ENCODE data around the gene MAGI1. TPM values are rescaled to one million over a fixed set of nuclear protein-coding genes. Genes with fewer than 3 reads are reported as not detected.

The MAGI1 gene
- total RNA-seq, 2 donors from 2014 or later: 27.9 to 31.5 TPM

DNA sequence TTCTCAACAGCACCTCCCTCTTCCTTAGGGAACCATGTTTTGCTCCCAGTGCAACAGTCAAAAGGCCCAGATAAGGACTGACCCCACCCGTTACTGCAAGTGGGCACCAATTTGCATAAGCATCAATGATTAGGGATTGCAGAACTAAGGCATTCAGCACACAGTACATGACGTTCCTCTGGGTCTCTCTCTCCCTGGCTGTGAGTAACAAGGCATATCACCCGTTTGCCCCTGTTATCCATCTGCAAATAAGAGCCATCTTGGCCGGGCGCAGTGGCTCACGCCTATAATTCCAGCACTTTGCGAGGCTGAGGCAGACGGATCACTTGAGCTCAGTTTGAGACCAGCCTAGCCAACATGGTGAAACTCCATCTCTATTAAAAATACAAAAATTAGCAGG lies 18.8 kb downstream of the MAGI1 start:
- intact Hi-C loops (cut with DNase I): no loop called here
- DNase-seq (ENCODE audit: low spot score): no peak

DNA sequence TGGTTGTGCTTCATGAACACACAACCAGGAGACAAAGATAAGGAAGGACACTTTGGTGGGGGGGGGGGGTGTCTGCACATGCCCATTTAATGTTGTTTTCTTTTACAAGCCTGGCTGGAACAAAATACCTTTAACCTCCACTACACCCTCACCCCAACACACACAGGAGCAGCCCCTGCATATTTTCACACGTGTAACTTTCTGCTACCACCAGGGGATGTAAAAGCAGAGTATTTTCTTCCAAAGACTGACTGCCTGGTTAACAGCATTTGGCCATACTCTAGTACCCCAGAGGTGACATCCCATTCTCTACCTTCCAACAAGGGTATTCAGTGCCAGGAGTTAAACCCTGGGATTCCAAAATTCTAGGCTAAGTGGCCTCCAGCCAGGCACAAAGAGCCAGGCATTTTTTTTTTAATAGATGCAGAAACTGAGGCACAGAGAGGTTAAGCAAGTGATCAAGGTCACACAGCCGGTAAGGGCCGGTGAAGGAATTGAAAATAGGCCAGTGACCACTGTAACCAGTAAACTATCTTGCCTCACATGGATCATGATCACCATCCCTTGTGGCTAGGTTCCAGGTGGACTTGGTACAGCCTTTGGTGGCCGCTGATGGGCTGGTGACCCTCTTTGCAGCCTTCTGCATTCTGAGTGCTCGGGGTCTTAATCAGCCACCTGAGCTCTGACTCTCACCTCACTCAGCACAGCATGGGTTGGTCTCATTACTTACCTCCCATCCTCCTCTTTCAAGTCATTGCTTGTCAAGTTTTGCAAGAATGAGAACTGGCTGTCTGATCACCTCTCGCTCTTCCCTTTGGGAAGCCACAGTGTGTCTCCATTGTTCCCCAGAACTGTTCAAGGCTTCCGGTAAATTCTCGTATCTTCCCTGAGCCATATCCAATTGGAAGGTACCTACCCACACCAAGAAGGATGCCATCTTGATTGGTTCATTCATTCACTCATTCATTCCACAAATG lies 20.4 kb downstream of the MAGI1 start:
- DNase-seq (ENCODE audit: low spot score): no peak
- intact Hi-C loops (cut with DNase I): no loop called here

- no peak for DNase-seq (ENCODE audit: low spot score)
- intact Hi-C loops (cut with DNase I): no loop called here
Observed at GRCh38 chr3:66017591-66017990, 21.1 kb downstream of the MAGI1 start.

DNA sequence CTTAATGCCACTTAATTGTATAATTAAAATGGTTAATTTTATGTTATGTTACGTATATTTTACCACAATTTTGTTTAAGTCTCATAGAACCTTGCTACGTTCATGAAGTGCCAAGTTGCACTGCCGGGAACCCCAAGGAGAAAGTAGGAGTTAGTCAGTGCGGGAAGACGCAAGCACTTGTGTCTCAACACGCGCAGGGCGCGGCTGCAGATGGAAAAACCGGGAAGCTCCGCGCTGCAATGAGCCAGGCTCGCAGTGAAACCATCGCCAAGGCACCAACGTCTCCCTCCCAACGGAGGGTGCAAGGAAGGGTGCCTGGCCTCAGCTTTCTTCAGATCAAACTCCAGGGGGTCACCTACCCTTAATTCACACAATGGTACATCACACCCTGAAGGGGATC lies 21.6 kb downstream of the MAGI1 start:
- intact Hi-C loops (cut with DNase I): no loop called here
- no peak for DNase-seq (ENCODE audit: low spot score)

DNA sequence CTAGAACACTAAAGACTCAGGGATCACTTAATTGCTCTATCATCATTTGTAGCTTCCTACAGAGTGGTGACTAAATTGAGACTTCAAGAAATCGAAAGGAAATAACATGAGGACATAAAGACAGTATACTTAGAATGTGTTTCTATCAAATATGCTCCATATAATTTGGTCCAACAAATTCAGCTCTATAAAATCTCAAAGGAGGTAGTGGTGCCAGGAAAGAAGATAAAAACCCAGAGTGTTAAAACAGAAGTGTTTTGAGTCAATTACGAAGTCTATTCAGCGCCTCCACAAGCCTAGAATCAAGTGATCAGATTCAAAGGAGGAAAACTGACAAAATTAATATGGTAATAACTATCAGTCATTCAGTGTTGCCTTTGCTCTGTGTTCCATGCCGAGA lies 22.9 kb downstream of the MAGI1 start:
- intact Hi-C loops (cut with DNase I): no loop called here
- DNase-seq (ENCODE audit: low spot score): no peak

GRCh38 chr3:66014651-66015050 lies 24.1 kb downstream of the MAGI1 start:
- intact Hi-C loops (cut with DNase I): no loop called here
- DNase-seq (ENCODE audit: low spot score): no peak

GRCh38 chr3:66014056-66014455 lies 24.7 kb downstream of the MAGI1 start:
- intact Hi-C loops (cut with DNase I): no loop called here
- no peak for DNase-seq (ENCODE audit: low spot score)

- no peak for DNase-seq (ENCODE audit: low spot score)
- intact Hi-C loops (cut with DNase I): no loop called here
Observed at GRCh38 chr3:66012711-66013110, 26.0 kb downstream of the MAGI1 start.

GRCh38 chr3:66010739-66011655 lies 27.7 kb downstream of the MAGI1 start:
- intact Hi-C loops (cut with DNase I): no loop called here
- DNase-seq (ENCODE audit: low spot score): no peak

GRCh38 chr3:66010348-66010738 lies 28.4 kb downstream of the MAGI1 start:
- DNase-seq (ENCODE audit: low spot score): no peak
- intact Hi-C loops (cut with DNase I): no loop called here

DNA sequence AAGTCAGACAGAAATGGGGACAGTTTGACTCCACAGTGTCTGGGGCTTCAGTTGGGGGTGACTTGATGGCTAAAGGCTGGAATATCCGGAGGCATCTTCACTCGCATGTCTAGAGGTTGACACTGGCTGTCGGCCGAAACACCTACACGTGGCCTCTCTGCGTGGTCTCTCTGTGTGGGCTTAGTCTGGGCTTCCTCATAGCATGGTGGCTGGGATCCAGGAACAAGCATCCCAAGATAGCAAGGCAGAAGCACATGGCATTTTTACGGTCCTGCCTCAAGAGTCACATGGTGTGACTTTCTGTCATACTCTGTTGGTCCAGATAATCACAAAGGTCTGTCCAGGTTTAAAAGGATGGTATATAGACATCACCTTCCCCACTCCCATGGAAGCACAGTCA lies 34.5 kb downstream of the MAGI1 start:
- no peak for DNase-seq (ENCODE audit: low spot score)
- intact Hi-C loops (cut with DNase I): no loop called here

DNA sequence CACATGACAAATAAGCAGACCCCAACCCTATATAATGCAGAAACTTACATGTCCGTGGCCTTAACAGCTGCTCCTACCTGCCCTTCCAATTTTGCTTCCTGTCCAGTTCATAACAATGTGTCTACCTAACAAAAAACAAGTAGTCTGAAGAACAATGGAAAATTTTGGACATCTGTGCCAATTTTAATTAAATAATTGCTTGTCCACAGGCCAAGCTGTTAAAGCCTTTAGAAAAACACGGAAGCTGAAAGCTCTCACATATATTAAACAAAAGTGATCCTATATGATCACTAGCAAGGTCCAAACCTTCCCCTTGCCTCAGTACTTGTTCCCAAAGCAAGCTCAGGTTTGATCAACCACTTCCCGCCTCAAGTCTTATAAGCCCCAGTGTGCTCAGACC lies 37.1 kb downstream of the MAGI1 start:
- intact Hi-C loops (cut with DNase I): no loop called here
- no peak for DNase-seq (ENCODE audit: low spot score)

DNA sequence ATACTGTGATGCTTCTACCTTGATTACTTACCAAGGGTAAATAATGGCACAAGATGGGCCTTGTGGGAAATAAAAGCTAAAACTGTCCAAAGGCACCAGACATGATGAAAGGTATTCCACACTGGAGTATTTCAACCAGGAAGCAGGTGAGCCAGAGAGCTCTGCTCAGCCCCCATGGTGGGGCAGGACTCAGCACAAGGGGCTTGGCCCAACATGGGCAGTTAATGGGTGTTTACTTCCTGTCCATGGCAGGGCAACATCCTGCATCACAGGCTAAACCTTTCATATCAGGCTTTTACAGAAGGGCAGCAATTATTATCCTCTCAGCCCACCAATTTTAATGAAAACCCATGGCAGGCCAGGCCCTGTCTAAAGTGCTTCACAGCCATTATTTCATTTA lies 38.2 kb downstream of the MAGI1 start:
- intact Hi-C loops (cut with DNase I): no loop called here
- DNase-seq (ENCODE audit: low spot score): no peak

DNA sequence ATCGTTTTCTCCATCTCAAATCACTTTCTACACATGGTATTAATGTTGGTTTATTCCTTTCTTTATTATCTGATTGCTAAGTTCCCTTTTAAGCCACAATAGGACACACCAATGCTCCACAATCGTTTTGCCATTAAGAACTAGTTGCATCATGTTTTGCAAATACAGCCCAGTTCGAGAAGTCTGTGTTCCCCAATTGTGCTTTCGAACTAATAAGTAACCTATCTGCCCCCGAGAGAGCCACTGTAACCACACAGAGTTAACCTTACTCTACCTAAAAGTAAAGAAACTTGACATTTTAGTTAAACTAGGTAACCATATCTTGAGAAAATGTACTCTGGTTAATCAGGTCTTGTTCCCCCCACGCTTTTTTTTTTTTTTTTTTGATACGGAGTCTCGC lies 39.1 kb downstream of the MAGI1 start:
- intact Hi-C loops (cut with DNase I): no loop called here

GRCh38 chr3:65996589-65996988 lies 42.1 kb downstream of the MAGI1 start:
- no peak for DNase-seq (ENCODE audit: low spot score)

More for the DNA sequence above, 39.1 kb downstream of the MAGI1 start:
- DNase-seq (ENCODE audit: low spot score): no peak

DNA sequence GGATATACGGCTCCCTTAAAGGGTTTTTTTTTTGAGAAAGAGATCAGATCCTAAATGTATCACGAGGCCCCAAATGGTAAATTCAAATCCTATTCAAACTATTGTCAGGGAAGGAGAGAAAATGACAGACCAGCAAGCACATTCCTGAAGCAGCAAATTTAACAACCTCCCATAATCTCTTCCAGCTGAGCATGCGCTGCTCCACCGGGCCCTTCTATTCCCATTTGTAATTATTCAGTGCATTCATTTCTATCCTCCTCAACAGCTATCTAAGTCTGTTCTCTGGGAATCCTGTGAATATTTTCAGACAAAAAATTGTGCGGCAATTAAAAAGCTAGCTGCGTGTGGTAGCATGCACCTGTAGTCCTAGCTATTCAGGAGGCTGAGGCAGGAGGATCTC lies 43.2 kb downstream of the MAGI1 start:
- no peak for DNase-seq (ENCODE audit: low spot score)
- intact Hi-C loops (cut with DNase I): no loop called here

More at GRCh38 chr3:65996589-65996988, 42.1 kb downstream of the MAGI1 start:
- intact Hi-C loops (cut with DNase I): no loop called here

DNA sequence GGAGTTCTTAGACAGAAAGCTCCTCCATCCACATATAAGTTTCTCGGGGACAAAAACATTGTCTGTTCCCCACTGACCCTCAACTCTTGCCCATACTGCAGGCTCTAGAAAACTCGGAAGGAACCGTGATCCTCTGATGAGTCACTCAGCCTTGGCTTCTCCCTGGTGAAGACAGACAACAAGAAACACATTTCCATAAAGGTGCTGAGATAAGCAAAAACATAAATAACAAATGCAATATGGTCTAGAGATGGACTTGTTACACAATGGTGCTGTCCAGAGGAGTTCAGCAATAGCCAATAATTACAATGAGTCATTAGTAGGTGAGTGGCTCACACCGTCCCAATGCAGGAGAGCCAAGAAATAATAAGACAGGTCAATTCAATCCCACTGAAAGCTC lies 43.7 kb downstream of the MAGI1 start:
- intact Hi-C loops (cut with DNase I): no loop called here
- DNase-seq (ENCODE audit: low spot score): no peak

DNA sequence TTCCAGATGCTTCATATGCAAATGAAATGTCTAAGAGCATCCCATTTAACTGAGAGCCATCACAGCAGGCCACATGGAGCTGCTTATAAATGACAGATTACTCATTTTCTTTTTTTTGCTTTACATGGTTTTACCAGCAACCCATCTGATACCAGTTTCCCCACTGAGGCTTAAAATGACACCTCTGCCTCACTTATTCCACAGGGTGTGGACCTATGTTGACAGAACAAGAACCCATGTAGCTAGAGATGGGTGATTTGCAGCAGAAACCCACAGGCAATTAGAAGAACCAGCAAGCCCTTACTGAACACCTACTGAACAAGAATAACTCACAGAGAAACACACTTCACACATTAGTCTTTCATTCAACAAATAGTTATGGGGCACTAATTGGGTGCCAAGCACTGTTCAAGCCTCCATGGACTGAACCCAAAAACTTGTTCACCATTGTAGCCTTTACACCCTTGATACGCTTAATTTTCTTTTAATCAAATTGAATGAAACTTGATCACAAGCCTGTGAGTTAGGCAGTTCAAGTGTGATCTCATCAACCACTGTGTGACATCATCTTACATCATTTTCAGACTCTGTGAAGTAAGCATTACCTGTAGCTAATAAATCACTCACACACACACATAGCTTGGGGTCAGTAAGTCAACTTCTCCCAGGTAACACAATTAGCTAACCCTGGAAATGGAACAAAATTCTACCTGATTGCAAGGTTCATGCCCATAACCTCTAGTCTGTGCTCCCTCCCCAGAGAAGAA lies 45.4 kb downstream of the MAGI1 start:
- intact Hi-C loops (cut with DNase I): no loop called here

GRCh38 chr3:65992106-65992505 lies 46.6 kb downstream of the MAGI1 start:
- intact Hi-C loops (cut with DNase I): no loop called here
- DNase-seq (ENCODE audit: low spot score): no peak

More for the DNA sequence above, 45.4 kb downstream of the MAGI1 start:
- DNase-seq (ENCODE audit: low spot score): no peak

Measured in posterior vena cava (tissue), 2 donors.